ENCODE data around the gene HOXA10. TPM values are rescaled to one million over a fixed set of nuclear protein-coding genes. Genes with fewer than 3 reads are reported as not detected.
A peak's percentile ranks its signal among the peaks of the same experiment; 100 is the strongest.

HOXA10 gene
- total RNA-seq, 4 donors from 2014 or later: 19.0 to 34.1 (median 24.9) TPM

- 56 to 73% methylated on average over 7 of the region's 7 CpGs for WGBS, 2 donors
- H3K9me3 ChIP-seq: no peaks in the 10 kb centered on the region
- peaks cover 0 to 53% (median 32%) of the 10 kb centered on the region in 4 donors for H3K4me1 ChIP-seq
- H3K4me3 ChIP-seq: no peak overlapping the region
- no peak for DNase-seq (ENCODE audit: low spot score in 2 of 2)
- no peaks in the 10 kb centered on the region for H3K36me3 ChIP-seq
- H3K27ac ChIP-seq: peak overlapping the region in 1 of 4 donors; percentile 87
- H3K27me3 ChIP-seq: peaks cover 0 to 97% of the 10 kb centered on the region in 2 donors
- TF ChIP-seq POLR2A (IDR thresholded peaks at IDR 0.05): no peak
- TF ChIP-seq EP300 (IDR thresholded peaks at IDR 0.05): no peak
- no peak for TF ChIP-seq CTCF (IDR thresholded peaks at IDR 0.05)
These were observed 16.1 kb upstream of the HOXA10 start for GRCh38 chr7:27189997-27190748.

- Histone ChIP-seq H3K27me3 (peaks cover 0 to 96% of the 10 kb centered on the region in 2 donors), H3K4me1 (peaks cover 0 to 60% (median 37%) of the 10 kb centered on the region in 4 donors), H3K36me3 (no peaks in the 10 kb centered on the region), H3K4me3 (peak overlapping the region in 1 of 4 donors; percentile 24), H3K27ac (peak overlapping the region in 2 of 4 donors; percentile 54 to 87), H3K9me3 (no peaks in the 10 kb centered on the region)
- 23 to 63% methylated on average over 2 to 9 of the region's 22 CpGs for WGBS, 2 donors
- no peak for TF ChIP-seq CTCF (IDR thresholded peaks at IDR 0.05)
- no peak for TF ChIP-seq POLR2A (IDR thresholded peaks at IDR 0.05)
- TF ChIP-seq EP300 (IDR thresholded peaks at IDR 0.05): no peak
- peak in 1 of 2 donors; percentile 19 for DNase-seq (ENCODE audit: low spot score in 2 of 2)
These were observed 15.3 kb upstream of the HOXA10 start for GRCh38 chr7:27189295-27189996.

- Histone ChIP-seq H3K4me1 (peaks cover 0 to 65% (median 44%) of the 10 kb centered on the region in 4 donors), H3K27me3 (peaks cover 0 to 95% of the 10 kb centered on the region in 2 donors), H3K9me3 (no peaks in the 10 kb centered on the region), H3K36me3 (no peaks in the 10 kb centered on the region), H3K4me3 (peak overlapping the region; percentile 4 to 27 (median 20)), H3K27ac (peak overlapping the region in 2 of 4 donors; percentile 54 to 87)
- peak in 1 of 2 donors; percentile 31 for DNase-seq (ENCODE audit: low spot score in 2 of 2)
- 10 to 18% methylated on average over 43 to 46 of the region's 49 CpGs for WGBS, 2 donors
- no peak for TF ChIP-seq EP300 (IDR thresholded peaks at IDR 0.05)
- no peak for TF ChIP-seq POLR2A (IDR thresholded peaks at IDR 0.05)
- TF ChIP-seq CTCF (IDR thresholded peaks at IDR 0.05): no peak
These were observed 14.5 kb upstream of the HOXA10 start for GRCh38 chr7:27188386-27189294.

GRCh38 chr7:27187475-27188385 lies 13.6 kb upstream of the HOXA10 start:
- DNase-seq (ENCODE audit: low spot score in 2 of 2): peak in 1 of 2 donors; percentile 13
- WGBS, 2 donors: 12 to 32% methylated on average over 38 to 46 of the region's 46 CpGs

More at GRCh38 chr7:27187475-27188385, 13.6 kb upstream of the HOXA10 start:
- H3K4me1 ChIP-seq: peaks cover 0 to 65% (median 45%) of the 10 kb centered on the region in 4 donors
- no peak for TF ChIP-seq POLR2A (IDR thresholded peaks at IDR 0.05)
- TF ChIP-seq CTCF (IDR thresholded peaks at IDR 0.05): no peak
- no peak for TF ChIP-seq EP300 (IDR thresholded peaks at IDR 0.05)
- H3K9me3 ChIP-seq: no peaks in the 10 kb centered on the region
- H3K27ac ChIP-seq: peak overlapping the region in 2 of 4 donors; percentile 54 to 87
- no peaks in the 10 kb centered on the region for H3K36me3 ChIP-seq
- H3K27me3 ChIP-seq: peaks cover 0 to 95% of the 10 kb centered on the region in 2 donors
- peak overlapping the region in 3 of 4 donors; percentile 15 to 27 (median 24) for H3K4me3 ChIP-seq
